GM10248 (cell line): ENCODE results near the gene FYN.

Source experiments
- CTCF ChIA-PET: fragments of 300-600 bp; sonication (Branson Sonifier 250); formaldehyde crosslinking; extraction: SDS; loops from one replicate; lab custom pipeline; 2021; ENCODE audit warnings: antibody characterized with exemption; lab: Yijun Ruan, JAX
- POLR2A ChIA-PET: fragments of 350-650 bp; sonication (Branson Sonifier 250); formaldehyde crosslinking; extraction: SDS; loops from one replicate; lab custom pipeline; 2020; ENCODE audit warnings: antibody characterized with exemption; lab: Yijun Ruan, JAX
- DNase-seq: peaks from one replicate; pipeline ENCODE4 v3.0.0; 2012; ENCODE audit errors: extremely low spot score
- TF ChIP-seq, protein P1 (sequence below): IDR thresholded peaks from 2 replicates; pipeline ENCODE4 v1.5.1; 2012; ENCODE audit warnings: mild to moderate bottlenecking, low read depth; ENCODE audit errors: extremely low read depth, missing control alignments, control extremely low read depth

The FYN gene

DNA sequence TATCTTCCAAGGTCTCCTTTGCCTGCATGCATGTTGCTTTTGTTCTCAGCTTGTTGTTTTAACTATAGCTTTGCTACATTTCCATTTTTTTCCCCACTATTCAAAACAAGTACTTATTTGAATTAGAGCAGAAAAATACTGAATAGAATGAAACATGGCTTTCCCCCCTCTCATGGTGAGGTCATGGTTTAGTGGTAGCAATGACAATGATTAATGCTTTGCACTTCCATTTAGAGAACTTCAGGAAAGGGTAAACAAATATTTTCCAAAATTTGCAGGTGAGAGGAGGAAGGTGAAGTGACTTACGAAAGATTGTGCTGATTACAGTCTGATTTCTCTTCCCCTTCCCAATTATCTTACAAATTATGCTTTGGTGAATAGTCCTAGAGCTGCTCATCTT, 219.8 kb downstream of the FYN start:
- no peak for DNase-seq
- POLR2A ChIA-PET: no interaction called here
- CTCF ChIA-PET: interaction anchor here (0.7 to 1.2 kb wide), 3 partner anchors 21 to 395 kb away, joined by 3 read pairs; a partner anchor contains a TSS
- TF ChIP-seq, protein P1, sequence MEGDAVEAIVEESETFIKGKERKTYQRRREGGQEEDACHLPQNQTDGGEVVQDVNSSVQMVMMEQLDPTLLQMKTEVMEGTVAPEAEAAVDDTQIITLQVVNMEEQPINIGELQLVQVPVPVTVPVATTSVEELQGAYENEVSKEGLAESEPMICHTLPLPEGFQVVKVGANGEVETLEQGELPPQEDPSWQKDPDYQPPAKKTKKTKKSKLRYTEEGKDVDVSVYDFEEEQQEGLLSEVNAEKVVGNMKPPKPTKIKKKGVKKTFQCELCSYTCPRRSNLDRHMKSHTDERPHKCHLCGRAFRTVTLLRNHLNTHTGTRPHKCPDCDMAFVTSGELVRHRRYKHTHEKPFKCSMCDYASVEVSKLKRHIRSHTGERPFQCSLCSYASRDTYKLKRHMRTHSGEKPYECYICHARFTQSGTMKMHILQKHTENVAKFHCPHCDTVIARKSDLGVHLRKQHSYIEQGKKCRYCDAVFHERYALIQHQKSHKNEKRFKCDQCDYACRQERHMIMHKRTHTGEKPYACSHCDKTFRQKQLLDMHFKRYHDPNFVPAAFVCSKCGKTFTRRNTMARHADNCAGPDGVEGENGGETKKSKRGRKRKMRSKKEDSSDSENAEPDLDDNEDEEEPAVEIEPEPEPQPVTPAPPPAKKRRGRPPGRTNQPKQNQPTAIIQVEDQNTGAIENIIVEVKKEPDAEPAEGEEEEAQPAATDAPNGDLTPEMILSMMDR: no peak

DNA sequence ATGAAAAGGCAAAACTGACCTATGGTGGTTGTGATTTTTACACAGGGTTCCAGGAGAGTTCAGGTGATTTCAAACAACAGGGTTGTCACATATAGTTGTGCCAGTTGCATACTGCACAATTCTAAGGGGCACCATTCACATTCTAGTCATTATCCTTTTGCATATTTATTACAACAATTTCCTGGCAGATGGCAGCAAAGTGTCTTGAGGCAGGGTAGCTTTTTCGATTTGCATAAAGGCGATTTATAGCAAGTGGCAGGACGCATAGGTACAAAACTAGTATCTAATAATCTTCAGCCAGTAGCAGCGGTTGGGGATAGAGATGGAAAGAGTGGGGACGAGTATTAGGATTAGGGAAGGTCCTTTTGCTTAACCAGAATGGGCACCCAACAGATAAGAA, 221.1 kb downstream of the FYN start:
- TF ChIP-seq, protein P1: no peak
- POLR2A ChIA-PET: no interaction called here
- CTCF ChIA-PET: interaction anchor here (0.6 to 1.6 kb wide), 3 partner anchors 10 to 393 kb away, joined by 3 to 6 read pairs (median 4); a partner anchor contains a TSS
- no peak for DNase-seq

DNA sequence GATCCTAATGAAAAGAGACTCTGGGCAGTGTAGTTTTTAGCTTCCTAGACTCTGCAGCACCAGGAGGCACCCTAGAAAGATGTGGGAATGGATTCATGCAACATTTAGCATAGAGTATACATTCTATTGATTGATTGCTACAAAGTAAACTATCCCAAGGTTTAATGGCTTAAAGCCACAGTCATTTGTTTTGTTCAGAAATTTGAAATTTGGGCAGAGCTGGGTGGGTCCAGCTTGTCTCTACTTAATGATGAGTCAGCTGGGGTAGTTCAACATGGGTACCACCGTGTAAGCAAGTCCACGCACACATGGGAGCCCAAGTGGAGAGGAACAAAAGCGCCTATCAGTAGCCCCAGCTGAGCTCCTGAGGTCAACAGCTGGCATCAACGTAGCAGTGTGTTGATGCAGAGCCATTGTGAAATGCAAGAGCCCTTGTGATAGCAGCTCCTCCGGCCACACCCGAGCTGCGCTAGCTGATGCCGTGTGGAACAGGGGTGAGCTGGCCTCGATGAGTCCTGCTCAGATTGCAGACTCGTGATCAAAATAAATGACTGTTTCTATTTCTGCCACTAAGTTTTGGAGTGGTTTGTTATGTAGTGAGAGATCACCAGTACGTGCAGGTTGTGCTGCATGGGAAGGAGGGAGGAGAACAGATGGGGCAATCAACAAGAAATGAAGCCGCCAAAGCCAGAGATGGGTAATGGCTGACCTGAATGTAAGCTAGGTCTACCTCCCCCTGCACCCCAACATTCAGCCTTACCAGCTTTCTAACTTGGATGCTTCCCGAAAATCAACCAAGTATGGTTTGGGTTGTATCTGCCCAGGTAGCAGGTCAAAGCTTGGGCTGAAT, 221.8 kb downstream of the FYN start:
- ChIA-PET CTCF (interaction anchor here (0.6 to 1.6 kb wide), 5 partner anchors 8 to 393 kb away, joined by 3 to 6 read pairs (median 4); a partner anchor contains a TSS), POLR2A (no interaction called here)
- TF ChIP-seq, protein P1: no peak
- DNase-seq: no peak

DNA sequence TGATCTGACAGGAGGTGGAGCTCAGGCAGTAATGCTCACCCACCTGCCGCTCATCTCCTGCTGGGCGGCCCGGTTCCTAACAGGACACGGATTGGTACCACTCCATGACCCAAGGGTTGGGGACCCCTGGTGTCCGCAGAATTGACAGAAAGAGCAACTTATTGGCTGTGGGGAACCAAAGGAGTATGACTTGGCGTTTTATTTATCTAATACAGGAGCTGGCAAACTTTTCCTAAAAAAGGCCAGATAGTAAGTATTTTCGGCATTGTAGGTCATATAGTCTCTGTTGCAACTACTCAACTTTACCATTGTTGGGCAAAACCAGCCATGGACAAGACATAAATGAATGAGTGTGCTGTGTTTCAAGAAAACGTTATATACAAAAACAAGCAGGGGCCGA, 223.2 kb downstream of the FYN start:
- DNase-seq: no peak
- ChIA-PET POLR2A (no interaction called here), CTCF (interaction anchor here (1.2 to 1.3 kb wide), 2 partner anchors 37 to 394 kb away, joined by 3 to 4 read pairs; no protein-coding TSS in a partner anchor)
- TF ChIP-seq, protein P1: no peak

DNA sequence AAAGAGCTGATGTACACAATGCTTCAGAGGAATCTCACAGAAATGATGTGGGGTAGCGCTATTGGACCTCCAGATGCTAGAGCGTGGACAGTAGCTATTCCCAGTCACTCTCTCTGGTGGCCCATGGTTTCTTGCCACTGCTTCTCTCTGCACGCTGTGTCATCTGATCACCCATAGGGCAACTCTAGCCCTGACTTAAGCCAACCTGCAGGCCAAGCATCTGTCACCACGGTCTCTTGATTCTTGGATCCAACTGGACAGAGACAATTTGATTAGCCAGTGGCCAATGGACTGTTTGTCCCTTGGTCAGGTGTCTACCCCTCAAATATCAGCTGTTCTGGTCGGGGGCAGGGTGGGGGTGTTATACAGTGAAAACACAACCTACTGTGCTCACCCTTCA, 225.2 kb downstream of the FYN start:
- no peak for DNase-seq
- POLR2A ChIA-PET: no interaction called here
- CTCF ChIA-PET: interaction anchor here (1.1 to 3.8 kb wide), 2 partner anchors 17 to 389 kb away, joined by 3 to 13 read pairs; a partner anchor contains a TSS
- TF ChIP-seq, protein P1: no peak

DNA sequence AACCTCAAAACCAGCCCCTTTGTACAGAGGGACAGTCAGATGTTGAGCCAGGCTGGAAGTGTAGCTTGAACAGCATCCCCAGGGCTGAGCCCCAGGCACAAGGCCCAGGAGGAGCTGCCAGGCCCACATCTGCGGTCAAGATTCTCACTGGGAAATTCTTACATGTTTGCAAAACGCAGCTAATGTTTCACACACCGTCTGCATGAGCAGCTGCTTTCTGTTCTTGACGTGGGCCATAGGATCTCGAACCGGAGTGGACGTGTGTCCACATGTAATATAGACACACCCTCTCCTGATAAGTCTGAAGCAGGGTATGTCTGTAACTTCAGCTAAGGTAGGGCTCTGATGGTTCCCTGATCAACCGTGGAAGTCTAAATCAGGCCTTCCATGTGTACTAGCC, 226.3 kb downstream of the FYN start:
- ChIA-PET POLR2A (no interaction called here), CTCF (interaction anchor here (1.2 to 3.8 kb wide), 3 partner anchors 11 to 388 kb away, joined by 3 to 13 read pairs (median 5); a partner anchor contains a TSS)
- TF ChIP-seq, protein P1: no peak
- no peak for DNase-seq
